Smooth muscle cell of the brain vasculature (primary cell): ENCODE results near the gene ART1.
A peak's percentile ranks its signal among the peaks of the same experiment; 100 is the strongest.
"Not testable (repeated sequence)": the region's sequence is repeated elsewhere in the genome, so short reads cannot be mapped to it uniquely, and the experiment has no call there.

ENCODE experiments used
- DNase-seq: peaks from one replicate; pipeline ENCODE4 v3.0.0-alpha.2; 2012; ENCODE audit warnings: low read depth, low spot score

ART1 gene

GRCh38 chr11:3632070-3632660, 12.8 kb upstream of the ART1 start:
- DNase-seq = no peak

DNA sequence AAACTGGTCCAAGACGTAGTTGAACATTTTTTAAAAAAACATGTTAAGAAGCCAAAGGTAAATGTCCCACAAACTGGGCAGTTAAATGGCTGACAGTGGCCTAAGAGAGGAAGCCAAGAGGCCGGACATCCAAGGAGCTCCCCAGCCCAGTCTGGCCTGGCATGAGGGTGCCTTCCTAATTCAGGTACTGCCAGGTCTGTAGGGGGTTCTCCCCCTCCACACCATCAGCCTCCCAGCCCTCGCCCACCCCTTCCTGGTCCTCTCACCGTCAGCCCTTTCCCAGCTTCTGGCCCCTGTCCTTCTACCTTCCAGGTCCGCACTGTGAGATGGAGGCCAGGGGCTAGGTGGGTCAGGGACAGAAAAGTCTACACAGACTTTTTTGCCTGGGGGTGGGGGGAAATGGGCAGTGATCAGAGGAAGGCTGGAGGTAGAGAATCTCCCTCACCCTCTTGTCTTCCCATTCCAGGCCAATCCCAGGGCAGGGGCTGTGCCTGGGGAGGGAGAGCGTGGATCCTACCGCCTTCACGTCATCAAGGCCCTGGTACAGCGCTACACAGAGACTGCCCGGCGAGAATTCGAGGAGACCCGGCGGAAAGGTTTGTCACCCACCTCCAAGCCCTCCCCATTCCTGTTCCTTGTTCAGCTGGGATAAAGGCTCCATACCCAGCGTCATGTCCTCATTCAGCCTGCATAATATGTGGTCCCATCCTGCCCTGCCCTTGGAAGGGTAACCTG, 9.1 kb upstream of the ART1 start:
- DNase-seq = no peak

DNA sequence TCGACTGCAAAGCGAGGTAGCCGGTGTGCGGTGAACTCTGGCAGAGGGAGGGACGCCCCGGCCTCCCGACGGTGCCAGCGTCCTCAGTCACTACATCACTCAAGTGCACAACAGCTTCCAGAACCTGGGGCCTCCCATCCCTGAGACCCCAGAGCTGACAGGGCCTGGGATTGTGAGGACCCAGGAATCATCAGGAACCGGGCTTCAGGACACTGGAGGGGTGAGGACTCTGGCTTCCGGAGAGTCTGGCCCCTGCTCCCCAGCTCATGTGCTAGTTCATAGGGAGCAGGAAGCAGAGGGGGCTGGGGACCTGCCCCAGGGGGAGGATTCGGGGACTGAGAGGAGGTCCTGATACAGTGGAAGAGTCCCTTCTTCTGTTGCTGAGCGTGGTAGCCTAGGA, 7.7 kb upstream of the ART1 start:
- no peak for DNase-seq

DNA sequence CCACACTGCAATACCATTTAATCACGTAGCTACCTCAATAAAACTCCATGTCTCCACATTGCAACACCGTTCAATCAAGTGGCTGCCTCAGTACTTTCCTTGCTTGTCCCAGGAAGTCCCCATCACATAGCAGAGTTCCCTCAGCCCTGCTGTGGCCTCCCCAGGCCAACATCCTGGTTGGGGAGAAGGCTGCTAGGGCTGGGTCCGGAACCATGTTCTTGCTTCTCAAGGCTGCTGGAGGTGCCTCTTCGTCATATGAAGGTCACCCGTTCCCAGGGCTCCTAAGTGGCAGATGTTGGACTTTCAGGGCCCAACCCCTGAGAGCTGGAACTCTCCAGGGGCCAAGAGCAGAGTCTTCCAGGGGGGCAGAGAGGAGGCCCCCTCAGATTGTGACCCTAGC, 6.4 kb upstream of the ART1 start:
- DNase-seq = no peak

DNA sequence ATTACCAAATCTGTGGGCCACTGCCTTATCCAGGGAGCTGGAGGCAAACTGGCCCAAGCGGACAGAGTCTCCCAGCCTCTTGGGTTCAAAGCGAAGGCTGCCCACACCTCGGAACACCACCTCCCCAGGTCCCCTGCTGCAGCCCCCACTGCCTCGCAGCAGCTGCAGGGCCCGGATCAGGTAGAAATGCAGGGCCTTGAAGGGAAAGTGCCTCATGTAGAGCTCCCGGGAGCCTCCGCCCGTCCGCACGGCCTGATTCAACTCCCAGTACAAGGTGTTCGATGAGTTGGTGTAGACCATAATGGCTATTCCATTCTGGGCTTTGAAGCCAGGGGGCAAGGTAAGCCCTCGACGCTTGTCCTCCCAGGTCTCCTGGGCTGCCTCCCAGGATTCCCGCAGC, 5.1 kb upstream of the ART1 start:
- no peak for DNase-seq

DNA sequence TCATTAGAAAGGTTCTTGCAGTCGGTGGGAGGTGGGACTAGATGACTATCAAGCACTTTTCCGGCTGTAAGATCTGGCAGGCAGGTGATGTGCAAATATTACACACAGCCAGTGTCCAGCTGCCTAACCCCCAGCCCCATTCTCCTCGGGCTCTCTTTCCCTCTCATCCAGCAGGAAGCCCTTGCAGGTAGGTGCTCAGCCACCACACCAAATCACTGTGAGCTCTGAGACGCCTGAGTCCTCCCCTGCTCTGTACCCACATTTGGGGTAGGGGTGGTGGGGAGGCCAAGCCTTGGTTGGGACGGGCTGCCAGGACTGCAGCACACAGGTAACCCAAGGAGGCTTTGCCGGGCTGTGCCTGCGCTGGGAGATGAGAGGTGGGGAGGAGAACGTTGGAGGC, 3.7 kb upstream of the ART1 start:
- DNase-seq = no peak

DNA sequence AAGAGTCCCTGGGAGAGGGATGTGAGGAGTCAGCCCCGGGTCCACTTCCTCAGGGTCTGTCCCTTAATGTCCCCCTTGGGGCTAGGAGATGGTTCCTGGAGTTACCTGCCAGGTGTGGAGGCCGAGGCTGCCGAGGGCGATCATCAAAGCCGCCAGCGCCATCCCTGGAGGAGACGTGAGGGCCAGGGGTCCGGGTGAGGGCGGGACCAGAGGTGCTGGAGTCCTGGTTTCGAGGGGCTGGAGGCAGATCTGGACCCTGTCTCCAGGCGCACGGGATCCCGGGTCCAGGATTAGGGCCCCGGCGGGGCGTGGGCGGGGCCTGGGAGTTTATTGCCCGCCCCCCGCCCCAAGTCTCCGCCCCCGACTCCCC, 3.2 kb upstream of the ART1 start, which contains the start of gene ART5:
TSS of gene ART5 (minus strand) at position 292 of the 370 bp plus-strand sequence. CDS start at position 162, 130 bp downstream.
- no peak for DNase-seq

DNA sequence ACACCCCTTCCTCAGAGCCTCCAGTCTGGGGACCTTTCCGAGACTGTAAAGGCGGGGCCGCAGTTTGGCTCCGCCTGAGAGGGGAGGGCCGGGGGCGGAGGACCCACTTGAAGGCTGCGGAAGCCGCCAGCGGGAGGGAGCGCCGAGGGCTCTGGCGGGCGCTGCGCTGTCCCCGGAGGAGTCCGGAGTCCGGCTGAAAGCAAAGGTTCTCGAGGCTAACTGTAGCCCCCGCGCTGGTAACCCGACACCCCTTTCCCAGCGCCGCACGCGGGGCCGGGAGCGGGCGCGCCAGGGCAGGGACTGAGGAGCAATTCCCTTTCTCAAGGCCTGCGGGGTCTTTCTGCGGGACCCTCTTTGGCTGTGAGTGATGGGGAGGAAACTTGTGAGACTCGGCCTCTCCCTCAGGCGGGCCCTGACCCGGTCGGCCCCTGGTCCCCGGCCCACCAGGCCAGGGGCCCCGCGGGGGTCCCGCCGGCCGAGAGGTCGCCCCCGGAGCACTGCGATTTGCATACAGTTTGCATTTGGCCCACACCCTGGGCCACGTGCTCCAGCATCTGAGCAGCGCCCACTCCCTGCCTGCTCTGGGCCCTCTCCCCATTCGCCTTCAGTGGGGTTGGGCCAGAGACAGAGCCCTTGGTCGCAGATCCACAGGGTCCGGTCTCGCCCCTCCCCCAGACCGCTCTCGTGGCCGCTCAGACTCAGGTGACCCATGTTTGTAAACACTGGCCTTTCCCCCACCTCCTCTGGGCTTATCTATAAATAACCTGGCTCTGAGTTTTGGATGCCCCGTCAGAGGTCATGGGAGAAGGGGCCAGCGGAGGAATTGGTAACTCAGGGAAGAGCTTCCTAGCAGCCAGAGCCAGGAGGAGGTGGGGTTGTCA, 2.6 kb upstream of the ART1 start:
- peak; percentile 26 for DNase-seq

GRCh38 chr11:3643102-3643546, 1.8 kb upstream of the ART1 start:
- not testable (repeated sequence) for DNase-seq

DNA sequence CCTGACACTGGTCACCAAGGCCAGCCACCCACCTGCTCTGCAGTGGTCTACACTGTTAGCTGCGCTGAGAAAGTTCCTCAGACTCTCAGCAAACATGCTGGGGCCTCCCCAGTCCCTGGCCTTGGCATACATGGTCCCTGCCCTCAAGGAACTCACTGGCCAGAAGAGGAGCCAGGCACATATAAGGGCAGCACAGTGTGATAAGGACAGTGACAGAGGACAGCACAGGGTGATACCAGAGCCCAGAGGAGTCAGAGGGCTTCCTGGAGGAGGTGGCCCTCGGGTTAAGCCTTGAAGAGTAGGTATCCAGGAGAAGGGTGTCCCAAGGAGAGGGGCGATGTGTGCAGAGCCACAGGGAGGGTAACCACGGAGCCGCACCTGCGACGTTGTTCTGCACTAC, 624 bp downstream of the ART1 start:
- no peak for DNase-seq

- not testable (repeated sequence) for DNase-seq
Measured at GRCh38 chr11:3648843-3649242, 3.9 kb downstream of the ART1 start.

DNA sequence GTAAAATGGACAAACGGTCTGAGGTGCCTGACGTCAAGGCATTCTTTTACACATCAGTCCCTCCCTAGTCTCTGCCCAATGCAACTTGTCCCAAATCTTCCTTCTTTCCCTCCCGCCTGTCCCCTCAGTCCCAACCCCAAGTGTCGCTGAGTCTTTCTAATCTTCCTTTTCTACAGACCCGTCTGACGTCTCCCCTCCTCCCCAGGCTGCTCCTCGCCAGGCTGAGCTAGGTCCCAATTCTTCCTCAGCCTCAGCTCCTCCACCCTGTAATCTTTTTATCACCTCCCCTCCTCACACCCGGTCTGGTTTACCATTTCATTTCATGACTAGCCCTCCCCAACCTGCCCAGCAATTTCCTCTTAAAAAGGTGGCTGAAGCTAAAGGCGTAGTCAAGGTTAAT, 4.4 kb downstream of the ART1 start:
- DNase-seq = not testable (repeated sequence)

DNA sequence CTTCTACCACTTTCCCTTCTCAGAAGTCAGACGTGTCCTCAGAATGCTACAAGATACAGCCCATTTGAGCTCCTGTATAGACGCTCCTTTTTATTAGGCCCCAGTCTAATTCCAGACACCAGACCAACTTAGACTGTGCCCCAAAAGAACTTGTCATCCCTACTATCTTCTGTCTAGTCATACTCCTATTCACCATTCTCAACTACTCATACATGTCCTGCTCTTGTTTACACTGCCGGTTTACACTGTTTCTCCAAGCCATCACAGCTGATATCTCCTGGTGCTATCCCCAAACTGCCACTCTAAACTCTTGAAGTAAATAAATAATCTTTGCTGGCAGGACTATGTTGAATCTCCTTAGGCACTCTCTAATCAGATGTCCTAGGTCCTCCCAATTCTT, 7.6 kb downstream of the ART1 start:
- not testable (repeated sequence) for DNase-seq

GRCh38 chr11:3655547-3655946, 10.6 kb downstream of the ART1 start:
- no peak for DNase-seq

GRCh38 chr11:3657331-3657730, 12.4 kb downstream of the ART1 start:
- DNase-seq = not testable (repeated sequence)

GRCh38 chr11:3658252-3658651, 13.3 kb downstream of the ART1 start:
- no peak for DNase-seq

GRCh38 chr11:3659595-3660515, 14.9 kb downstream of the ART1 start:
- DNase-seq = no peak

GRCh38 chr11:3660960-3661359, 16.0 kb downstream of the ART1 start:
- DNase-seq = no peak

DNA sequence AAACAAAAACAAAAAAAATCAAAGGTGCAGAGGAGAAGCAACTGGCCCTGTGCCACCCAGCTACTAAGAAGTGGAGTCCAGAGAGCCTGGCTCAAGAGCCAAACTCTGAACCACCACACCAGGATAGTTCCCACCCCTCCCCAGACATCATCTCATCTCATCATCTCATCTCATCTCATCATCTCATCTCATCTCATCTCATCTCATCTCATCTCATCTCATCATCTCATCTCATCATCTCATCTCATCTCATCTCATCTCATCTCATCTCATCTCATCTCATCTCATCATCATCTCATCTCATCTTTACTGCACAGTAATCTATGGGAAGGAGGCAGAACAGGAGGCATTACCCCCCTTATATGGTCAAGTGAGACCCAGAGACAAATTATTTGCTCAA, 17.9 kb downstream of the ART1 start:
- no peak for DNase-seq

GRCh38 chr11:3664032-3664630, 19.2 kb downstream of the ART1 start:
- no peak for DNase-seq
